Smooth muscle cell (in vitro differentiated cells): ENCODE data around the gene LCAT. TPM values are rescaled to one million over a fixed set of nuclear protein-coding genes. Genes with fewer than 3 reads are reported as not detected.

Source experiments
- DNase-seq: peaks from one replicate; lab custom pipeline; 2025; ENCODE audit not compliant: unreplicated experiment; lab: John Stamatoyannopoulos, UW
- H2AFZ ChIP-seq: fragments of 200-600 bp; sonication (generic); 2 replicates; pipeline ENCODE4 v1.6.0; 2016; ENCODE audit warnings: antibody characterized with exemption, low read depth, mild to moderate bottlenecking
- H3F3A ChIP-seq: fragments of 200-600 bp; sonication (generic); 2 replicates; pipeline ENCODE4 v1.6.0; 2017; ENCODE audit warnings: antibody characterized with exemption, low read depth
- H3K27ac ChIP-seq: fragments of 200-600 bp; sonication (generic); 2 replicates; pipeline ENCODE4 v1.5.1; 2016; ENCODE audit warnings: low read depth, mild to moderate bottlenecking
- H3K27me3 ChIP-seq: fragments of 200-600 bp; sonication (generic); 2 replicates; pipeline ENCODE4 v1.6.1; 2016; ENCODE audit warnings: low read depth, mild to moderate bottlenecking
- H3K36me3 ChIP-seq: fragments of 200-600 bp; sonication (generic); 2 replicates; pipeline ENCODE4 v1.5.1; 2016; ENCODE audit warnings: low read depth
- H3K4me1 ChIP-seq: fragments of 200-600 bp; sonication (generic); 2 replicates; pipeline ENCODE4 v1.5.1; 2016; ENCODE audit warnings: low read depth
- H3K4me2 ChIP-seq: fragments of 200-600 bp; sonication (generic); 2 replicates; pipeline ENCODE4 v1.6.0; 2016; ENCODE audit warnings: mild to moderate bottlenecking
- H3K4me3 ChIP-seq: fragments of 200-600 bp; sonication (generic); 2 replicates; pipeline ENCODE4 v1.5.1; 2016; ENCODE audit warnings: mild to moderate bottlenecking
- H3K79me2 ChIP-seq: fragments of 200-600 bp; sonication (generic); 2 replicates; pipeline ENCODE4 v1.6.0; 2016; ENCODE audit warnings: low read depth, mild to moderate bottlenecking
- H3K9ac ChIP-seq: fragments of 200-600 bp; sonication (generic); 2 replicates; pipeline ENCODE4 v1.6.0; 2016; ENCODE audit warnings: low read depth
- H3K9me3 ChIP-seq: fragments of 200-600 bp; sonication (generic); replicated peaks from 2 replicates; pipeline ENCODE4 v1.5.1; 2016; ENCODE audit warnings: low read depth
- H4K20me1 ChIP-seq: fragments of 200-600 bp; sonication (generic); 2 replicates; pipeline ENCODE4 v1.6.0; 2016; ENCODE audit warnings: low read depth
- CTCF ChIP-seq: fragments of 200-600 bp; sonication (generic); IDR thresholded peaks from 2 replicates; pipeline ENCODE4 v1.5.1; 2017; ENCODE audit warnings: borderline replicate concordance, mild to moderate bottlenecking, antibody characterized with exemption; ENCODE audit not compliant: insufficient read depth, poor library complexity, severe bottlenecking
- WGBS: methylation state at CpG from one replicate; pipeline ENCODE4 v1.1.7; 2016; ENCODE audit warnings: low lambda C conversion rate; 5-methylcytosine and 5-hydroxymethylcytosine counted together
- polyA plus RNA-seq: library from polyadenylated mRNA; unstranded; fragments of >200 nt; fragmentation: Nextera tagmentation; extraction: Ambion mirVana; gene quantifications from 2 replicates; pipeline ENCODE4 v1.2.1, GENCODE V29; 2016
- total RNA-seq: library from RNA; depleted of rRNA; stranded (reverse); fragments of >200 nt; gene quantifications from 2 replicates; pipeline ENCODE4 v1.2.3, GENCODE V29; 2014

LCAT gene
- total and polyA plus RNA-seq, 2 experiments from 2014 or later: 14.3 to 34.6 TPM

GRCh38 chr16:67950335-67950843, 6.5 kb upstream of the LCAT start:
- Histone ChIP-seq H2AFZ (no peak overlapping the region), H3K9ac (no peak overlapping the region), H3K27me3 (no peaks in the 10 kb centered on the region), H3K79me2 (peaks cover 6% of the 10 kb centered on the region), H4K20me1 (peaks cover 100% of the 10 kb centered on the region), H3K4me3 (no peak overlapping the region), H3K9me3 (no peaks in the 10 kb centered on the region), H3K36me3 (no peaks in the 10 kb centered on the region), H3K27ac (no peak overlapping the region), H3F3A (peaks cover 6% of the 10 kb centered on the region), H3K4me1 (no peaks in the 10 kb centered on the region), H3K4me2 (no peak overlapping the region)
- WGBS: 96% methylated on average over 16 of the region's 16 CpGs
- no peak for DNase-seq
- TF ChIP-seq CTCF: no peak

GRCh38 chr16:67949645-67950044, 5.7 kb upstream of the LCAT start:
- no peak overlapping the region for H3K4me3 ChIP-seq
- H3K27ac ChIP-seq: no peak overlapping the region
- H3K79me2 ChIP-seq: peaks cover 6% of the 10 kb centered on the region
- H3K9me3 ChIP-seq: no peaks in the 10 kb centered on the region
- no peak overlapping the region for H3K9ac ChIP-seq
- no peak overlapping the region for H3K4me2 ChIP-seq
- peaks cover 7% of the 10 kb centered on the region for H3F3A ChIP-seq
- WGBS: 97% methylated on average over 10 of the region's 11 CpGs
- H3K36me3 ChIP-seq: no peaks in the 10 kb centered on the region
- no peak for TF ChIP-seq CTCF
- H3K4me1 ChIP-seq: no peaks in the 10 kb centered on the region
- peaks cover 100% of the 10 kb centered on the region for H4K20me1 ChIP-seq
- H2AFZ ChIP-seq: no peak overlapping the region
- no peaks in the 10 kb centered on the region for H3K27me3 ChIP-seq
- DNase-seq: no peak

GRCh38 chr16:67948015-67948414, 4.1 kb upstream of the LCAT start:
- Histone ChIP-seq H3K4me3 (no peak overlapping the region), H3K9ac (no peak overlapping the region), H3K9me3 (no peaks in the 10 kb centered on the region), H3K27ac (no peak overlapping the region), H2AFZ (no peak overlapping the region), H3F3A (peaks cover 16% of the 10 kb centered on the region), H3K79me2 (no peaks in the 10 kb centered on the region), H3K27me3 (no peaks in the 10 kb centered on the region), H3K4me1 (no peaks in the 10 kb centered on the region), H3K4me2 (no peak overlapping the region), H3K36me3 (no peaks in the 10 kb centered on the region), H4K20me1 (peaks cover 100% of the 10 kb centered on the region)
- no peak for DNase-seq
- WGBS: 95% methylated on average over 15 of the region's 15 CpGs
- TF ChIP-seq CTCF: no peak

- no peak for TF ChIP-seq CTCF
- no peak for DNase-seq
- Histone ChIP-seq H2AFZ (no peak overlapping the region), H3K27me3 (no peaks in the 10 kb centered on the region), H3K36me3 (no peaks in the 10 kb centered on the region), H3K4me2 (no peak overlapping the region), H3K4me3 (no peak overlapping the region), H3K79me2 (no peaks in the 10 kb centered on the region), H3F3A (peaks cover 20% of the 10 kb centered on the region), H3K9me3 (no peaks in the 10 kb centered on the region), H3K9ac (no peak overlapping the region), H3K4me1 (no peaks in the 10 kb centered on the region), H4K20me1 (peaks cover 100% of the 10 kb centered on the region), H3K27ac (no peak overlapping the region)
- 98% methylated on average over 28 of the region's 28 CpGs for WGBS
Measured at GRCh38 chr16:67946966-67947558, 3.1 kb upstream of the LCAT start.
